DMS114 treated with DMSO at 0.1 percent for 48 hours (cell line): ENCODE data around the gene FBXO17.
"Not testable (repeated sequence)": the region's sequence is repeated elsewhere in the genome, so short reads cannot be mapped to it uniquely, and the experiment has no call there.

Experiments used
- DNase-seq: peaks from one replicate; lab custom pipeline; 2025; ENCODE audit not compliant: unreplicated experiment; lab: John Stamatoyannopoulos, UW

FBXO17 gene

GRCh38 chr19:38980583-38981374, 5.2 kb upstream of the FBXO17 start:
- DNase-seq, result no peak

- no peak for DNase-seq
Measured at GRCh38 chr19:38979812-38980211, 4.3 kb upstream of the FBXO17 start.

GRCh38 chr19:38978326-38978689, 2.8 kb upstream of the FBXO17 start:
- DNase-seq, result no peak

- DNase-seq, result no peak
Measured at GRCh38 chr19:38977445-38978325, 2.1 kb upstream of the FBXO17 start.

GRCh38 chr19:38975861-38976271, 324 bp upstream of the FBXO17 start:
- no peak for DNase-seq

GRCh38 chr19:38974624-38975213, 823 bp downstream of the FBXO17 start:
- no peak for DNase-seq

- no peak for DNase-seq
Measured at GRCh38 chr19:38971672-38972071, 3.9 kb downstream of the FBXO17 start.

- DNase-seq, result no peak
Measured at GRCh38 chr19:38970664-38971532, 4.6 kb downstream of the FBXO17 start.

- not testable (repeated sequence) for DNase-seq
Measured at GRCh38 chr19:38966149-38966548, 9.4 kb downstream of the FBXO17 start.

GRCh38 chr19:38964738-38965137, 10.8 kb downstream of the FBXO17 start:
- DNase-seq, result no peak

- no peak for DNase-seq
Measured at GRCh38 chr19:38959618-38960017, 15.9 kb downstream of the FBXO17 start.

GRCh38 chr19:38958301-38958700, 17.2 kb downstream of the FBXO17 start:
- DNase-seq, result no peak

GRCh38 chr19:38956264-38956663, 19.3 kb downstream of the FBXO17 start:
- DNase-seq, result no peak

GRCh38 chr19:38953677-38954076, 21.9 kb downstream of the FBXO17 start:
- no peak for DNase-seq

GRCh38 chr19:38952395-38953165, 23.0 kb downstream of the FBXO17 start:
- no peak for DNase-seq

GRCh38 chr19:38951187-38951586, 24.4 kb downstream of the FBXO17 start:
- DNase-seq, result no peak

GRCh38 chr19:38949580-38950367, 25.8 kb downstream of the FBXO17 start:
- no peak for DNase-seq

GRCh38 chr19:38946229-38947010, 29.1 kb downstream of the FBXO17 start:
- DNase-seq, result no peak
